ENCODE measurements around the gene GAPDH. TPM values are rescaled to one million over a fixed set of nuclear protein-coding genes. Genes with fewer than 3 reads are reported as not detected.

Gene GAPDH
- total and polyA plus RNA-seq, 10 of the 15 experiments (the other 5 are each of a cell fraction or from before 2014, with no cell fraction given), result 5,606 to 14,240 (median 9,400) TPM

DNA sequence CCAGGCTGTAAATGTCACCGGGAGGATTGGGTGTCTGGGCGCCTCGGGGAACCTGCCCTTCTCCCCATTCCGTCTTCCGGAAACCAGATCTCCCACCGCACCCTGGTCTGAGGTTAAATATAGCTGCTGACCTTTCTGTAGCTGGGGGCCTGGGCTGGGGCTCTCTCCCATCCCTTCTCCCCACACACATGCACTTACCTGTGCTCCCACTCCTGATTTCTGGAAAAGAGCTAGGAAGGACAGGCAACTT, 1.3 kb downstream of the GAPDH start (continued):
- TF ChIP-seq, protein P1, sequence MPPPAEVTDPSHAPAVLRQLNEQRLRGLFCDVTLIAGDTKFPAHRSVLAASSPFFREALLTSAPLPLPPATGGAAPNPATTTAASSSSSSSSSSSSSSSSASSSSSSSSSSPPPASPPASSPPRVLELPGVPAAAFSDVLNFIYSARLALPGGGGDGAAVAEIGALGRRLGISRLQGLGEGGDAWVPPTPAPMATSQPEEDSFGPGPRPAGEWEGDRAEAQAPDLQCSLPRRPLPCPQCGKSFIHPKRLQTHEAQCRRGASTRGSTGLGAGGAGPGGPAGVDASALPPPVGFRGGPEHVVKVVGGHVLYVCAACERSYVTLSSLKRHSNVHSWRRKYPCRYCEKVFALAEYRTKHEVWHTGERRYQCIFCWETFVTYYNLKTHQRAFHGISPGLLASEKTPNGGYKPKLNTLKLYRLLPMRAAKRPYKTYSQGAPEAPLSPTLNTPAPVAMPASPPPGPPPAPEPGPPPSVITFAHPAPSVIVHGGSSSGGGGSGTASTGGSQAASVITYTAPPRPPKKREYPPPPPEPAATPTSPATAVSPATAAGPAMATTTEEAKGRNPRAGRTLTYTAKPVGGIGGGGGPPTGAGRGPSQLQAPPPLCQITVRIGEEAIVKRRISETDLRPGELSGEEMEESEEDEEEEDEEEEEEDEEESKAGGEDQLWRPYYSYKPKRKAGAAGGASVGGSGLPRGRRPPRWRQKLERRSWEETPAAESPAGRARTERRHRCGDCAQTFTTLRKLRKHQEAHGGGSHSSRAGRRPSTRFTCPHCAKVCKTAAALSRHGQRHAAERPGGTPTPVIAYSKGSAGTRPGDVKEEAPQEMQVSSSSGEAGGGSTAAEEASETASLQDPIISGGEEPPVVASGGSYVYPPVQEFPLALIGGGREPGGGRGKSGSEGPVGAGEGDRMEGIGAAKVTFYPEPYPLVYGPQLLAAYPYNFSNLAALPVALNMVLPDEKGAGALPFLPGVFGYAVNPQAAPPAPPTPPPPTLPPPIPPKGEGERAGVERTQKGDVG (CRISPR knock-in tag; IDR thresholded peaks at IDR 0.05), result no peak
- TF ChIP-seq YBX1 (IDR thresholded peaks at IDR 0.05) (no peak), BRCA1 (IDR thresholded peaks at IDR 0.05; ENCODE audit: low read depth, low read length) (no peak), DPF2 (IDR thresholded peaks at IDR 0.05) (no peak), EED (IDR thresholded peaks at IDR 0.05; ENCODE audit: low read depth) (no peak), TCF3 (IDR thresholded peaks at IDR 0.05; ENCODE audit: borderline replicate concordance, insufficient read depth, low read depth, low read length) (no peak)

GRCh38 chr12:6535960-6536847, 1.9 kb downstream of the GAPDH start:
- WGBS (ENCODE audit: insufficient coverage, insufficient replicate concordance, low lambda C conversion rate, missing lambda C conversion rate), result 1% methylated on average over 10 of the region's 10 CpGs
- no TSS peak for BruUV-seq (replicated peaks)
- H3K79me2 ChIP-seq (ENCODE audit: control insufficient read depth, insufficient read depth, low read length), result peaks cover 67% of the 10 kb centered on the region
- DNase-seq (ENCODE audit: low read depth, low spot score), result no peak
- CTCF ChIA-PET, result interaction anchor here (0.6 to 7.7 kb wide), 17 partner anchors 16 to 210 kb away, joined by 3 to 73 read pairs (median 3); partner anchors contain the start of genes MRPL51, NOP2, TAPBPL and VAMP1
- peak overlapping the region; percentile 79 for H3K9ac ChIP-seq (ENCODE audit: control insufficient read depth, insufficient read depth, low read length)
- SMC1A ChIA-PET (ENCODE audit: uncharacterized antibody, unreplicated experiment), result interaction anchor here (0.6 to 7.9 kb wide), 10 partner anchors 21 to 193 kb away, joined by 3 to 83 read pairs (median 5); partner anchors contain the start of gene MRPL51
- POLR2A ChIA-PET, result interaction anchor here (0.6 to 3.6 kb wide), 13 partner anchors 17 to 217 kb away, joined by 3 to 32 read pairs (median 4); partner anchors contain the start of genes MLF2, MRPL51, NOP2 and VAMP1
- H3K9me3 ChIP-seq (replicated peaks; ENCODE audit: control insufficient read depth, insufficient read depth, low read length), result no peaks in the 10 kb centered on the region
- no peak for ATAC-seq
- H2AFZ ChIP-seq (ENCODE audit: control insufficient read depth, low read depth, low read length), result no peak overlapping the region
- no peak for FAIRE-seq
- H3K4me2 ChIP-seq (ENCODE audit: control insufficient read depth, insufficient read depth), result peak overlapping the region; percentile 98
- RAD21 ChIA-PET (ENCODE audit: unreplicated experiment), result interaction anchor here (0.5 to 6.9 kb wide), 7 partner anchors 17 to 110 kb away, joined by 3 to 67 read pairs (median 5); partner anchors contain the start of gene MRPL51
- H4K20me1 ChIP-seq (ENCODE audit: control insufficient read depth, insufficient read depth), result peaks cover 24% of the 10 kb centered on the region
- TF ChIP-seq NR2C2 (IDR thresholded peaks at IDR 0.05; ENCODE audit: borderline replicate concordance, control insufficient read depth, insufficient read length, low read depth), result no peak
- TF ChIP-seq NFYA (IDR thresholded peaks at IDR 0.05; ENCODE audit: borderline replicate concordance, low read depth, low read length), result no peak
- TF ChIP-seq WRNIP1 (IDR thresholded peaks at IDR 0.05; ENCODE audit: borderline replicate concordance, low read depth, low read length), result 0 out of 2 replicates have a peak, but pooled peaks have one; percentile 78
- TF ChIP-seq POLR2A (IDR thresholded peaks at IDR 0.05; ENCODE audit: low read depth, low read length), result peak; percentile 59; the same call in 1 of the 2 replicates
- TF ChIP-seq, protein P2, sequence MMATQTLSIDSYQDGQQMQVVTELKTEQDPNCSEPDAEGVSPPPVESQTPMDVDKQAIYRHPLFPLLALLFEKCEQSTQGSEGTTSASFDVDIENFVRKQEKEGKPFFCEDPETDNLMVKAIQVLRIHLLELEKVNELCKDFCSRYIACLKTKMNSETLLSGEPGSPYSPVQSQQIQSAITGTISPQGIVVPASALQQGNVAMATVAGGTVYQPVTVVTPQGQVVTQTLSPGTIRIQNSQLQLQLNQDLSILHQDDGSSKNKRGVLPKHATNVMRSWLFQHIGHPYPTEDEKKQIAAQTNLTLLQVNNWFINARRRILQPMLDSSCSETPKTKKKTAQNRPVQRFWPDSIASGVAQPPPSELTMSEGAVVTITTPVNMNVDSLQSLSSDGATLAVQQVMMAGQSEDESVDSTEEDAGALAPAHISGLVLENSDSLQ (IDR thresholded peaks at IDR 0.05), result peak; percentile 46; the same call in 1 of the 2 replicates
- peak; percentile 26; the same call in 1 of the 2 replicates for TF ChIP-seq POLR2AphosphoS5 (IDR thresholded peaks at IDR 0.05; ENCODE audit: low read length)
- peak; percentile 29; the same call in 1 of the 2 replicates for TF ChIP-seq ZBED1 (IDR thresholded peaks at IDR 0.05; ENCODE audit: borderline replicate concordance)
- intact Hi-C loops (cut with micrococcal nuclease; ENCODE audit: unreplicated experiment) (loop anchor here (5.0 kb wide), 1 partner anchor 69 kb away; no protein-coding TSS in a partner anchor), in situ Hi-C loops (cut with MboI) (no loop called here)
- no peaks in the 10 kb centered on the region for H3K27me3 ChIP-seq (replicated peaks in 1 of 2; ENCODE audit: control insufficient read depth in 2 of 2, insufficient read depth in 2 of 2, low read length in 1 of 2)
- H3K27ac ChIP-seq (ENCODE audit: control insufficient read depth, insufficient read depth), result peak overlapping the region; percentile 98
- peaks cover 33% of the 10 kb centered on the region for H3K4me1 ChIP-seq (ENCODE audit: control insufficient read depth, insufficient read depth, low read length)
- peaks cover 29 to 30% of the 10 kb centered on the region in 2 experiments; a peak in 3 of 4 replicates for H3K36me3 ChIP-seq (ENCODE audit: control insufficient read depth in 2 of 2, insufficient read depth in 2 of 2, low read length in 1 of 2)
- peak overlapping the region; percentile 83 for H3K4me3 ChIP-seq
